HepG2 (cell line): ENCODE results near the gene PCDHGB6. TPM values are rescaled to one million over a fixed set of nuclear protein-coding genes. Genes with fewer than 3 reads are reported as not detected.
"Not testable (repeated sequence)": the region's sequence is repeated elsewhere in the genome, so short reads cannot be mapped to it uniquely, and the experiment has no call there.

Experiments used
- ATAC-seq: fragments of 200-7000 bp; cut with Tn5 transposase; 3 replicates; pipeline ENCODE4 v1.9.1; 2020; ENCODE audit warnings: mild to moderate bottlenecking, moderate library complexity
- BruUV-seq: library from RNA; stranded (reverse); fragments of 400-500 nt; replicated peaks from 2 replicates; lab custom pipeline; 2021; lab: Mats Ljungman, UMichigan
- CTCF ChIA-PET: fragments of 300-600 bp; formaldehyde crosslinking; extraction: SDS; loops from one replicate; lab custom pipeline; 2021; ENCODE audit warnings: low total read pairs, inconsistent platforms, low intra/inter-chr PET ratio; lab: Yijun Ruan, JAX
- POLR2A ChIA-PET: fragments of 350-600 bp; sonication (Branson Sonifier 250); formaldehyde crosslinking; loops from one replicate; lab custom pipeline; 2020; ENCODE audit warnings: antibody characterized with exemption, inconsistent platforms; lab: Yijun Ruan, JAX
- DNase-seq: peaks from one replicate; pipeline ENCODE4 v3.0.0-alpha.2; 2015; ENCODE audit warnings: low spot score
- FAIRE-seq: peaks from 3 replicates; lab custom pipeline; 2011; peaks lifted over from hg19 to GRCh38; lab: Jason Lieb, UNC
- H2AFZ ChIP-seq: one replicate; pipeline ENCODE4 v1.6.1; 2011; ENCODE audit warnings: low read length, inconsistent platforms
- H3K27ac ChIP-seq: fragments of 300-600 bp; 3 replicates; pipeline ENCODE4 v1.8.0; 2011; ENCODE audit warnings: mixed run types, mild to moderate bottlenecking, mixed read lengths, low read length, inconsistent platforms; ENCODE audit not compliant: insufficient read depth; ENCODE audit errors: extremely low read length
- H3K27me3 ChIP-seq, 2 experiments: fragments of 200-600 bp in 1 of 2; 2 replicates in 1 of 2; 3 replicates in 1 of 2; pipeline versions ENCODE4 v1.6.0 to v1.8.0; 2011; ENCODE audit warnings: low read length in 2 of 2, mild to moderate bottlenecking in 2 of 2, moderate library complexity in 2 of 2, inconsistent platforms in 1 of 2; ENCODE audit not compliant: insufficient read depth in 2 of 2, control insufficient read depth in 1 of 2
- H3K36me3 ChIP-seq, 2 experiments: fragments of 200-600 bp in 1 of 2; replicated peaks in 1 of 2; 2 replicates in 1 of 2; 3 replicates in 1 of 2; pipeline versions ENCODE4 v1.5.1 to v1.8.0; 2011; ENCODE audit warnings: low read length in 2 of 2, inconsistent platforms in 1 of 2; ENCODE audit not compliant: insufficient read depth in 2 of 2, control insufficient read depth in 1 of 2
- H3K4me1 ChIP-seq: 2 replicates; pipeline ENCODE4 v1.5.1; 2012; ENCODE audit warnings: low read length, inconsistent platforms; ENCODE audit not compliant: insufficient read depth
- H3K4me2 ChIP-seq: 2 replicates; pipeline ENCODE4 v1.6.0; 2011; ENCODE audit warnings: low read depth, low read length, inconsistent platforms
- H3K4me3 ChIP-seq, 3 experiments: fragments of 200-600 bp in 1 of 3; sonication (generic), shearing (Covaris generic) in 1 of 3; replicated peaks in 1 of 3; 2 replicates each; pipeline ENCODE4 v1.5.1; 2011 to 2016; ENCODE audit warnings: low read length in 3 of 3, inconsistent platforms in 2 of 3, low read depth in 2 of 3, mild to moderate bottlenecking in 2 of 3, control low read depth in 1 of 3, mixed read lengths in 1 of 3; ENCODE audit not compliant: insufficient read depth in 1 of 3
- H3K79me2 ChIP-seq: one replicate; pipeline ENCODE4 v1.6.1; 2011; ENCODE audit warnings: low read length, inconsistent platforms; ENCODE audit not compliant: insufficient read depth
- H3K9ac ChIP-seq: 2 replicates; pipeline ENCODE4 v1.6.0; 2011; ENCODE audit warnings: mild to moderate bottlenecking, low read depth, low read length, inconsistent platforms; ENCODE audit not compliant: insufficient read depth
- H3K9me3 ChIP-seq: 2 replicates; pipeline ENCODE4 v1.5.1; 2012; ENCODE audit warnings: mild to moderate bottlenecking, low read length
- H4K20me1 ChIP-seq: 2 replicates; pipeline ENCODE4 v1.6.0; 2011; ENCODE audit warnings: inconsistent platforms, mild to moderate bottlenecking, low read length, moderate library complexity; ENCODE audit not compliant: insufficient read depth
- WGBS: methylation state at CpG from one replicate; pipeline ENCODE4 v1.1.6; 2017; ENCODE audit warnings: low lambda C conversion rate; 5-methylcytosine and 5-hydroxymethylcytosine counted together
- in situ Hi-C: cut with HindIII; loops from 2 replicates; pipeline ENCODE4 v1.10.0; 2017; ENCODE audit warnings: low pct_unique_long_range_greater_than_20kb; ENCODE audit not compliant: extremely low pct_ligation_motif_present
- intact Hi-C: fragments of 100-400 bp; cut with micrococcal nuclease; formaldehyde crosslinking; loops from one replicate; pipeline ENCODE4 v1.10.0; 2022; ENCODE audit not compliant: unreplicated experiment
- polyA plus RNA-seq, 8 experiments: library from polyadenylated mRNA; depleted of rRNA in 3 of 8; stranded (reverse) in 7 of 8; unstranded in 1 of 8; fragments of >200 nt; fragmentation: Illumina TruSeq in 4 of 8; extraction: Trizol in 4 of 8; gene quantifications; 2 replicates each; pipeline versions ENCODE4 v1.2.1 to v1.2.3, GENCODE V29; 2011 to 2016; ENCODE audit warnings: low read depth in 4 of 8, missing spikeins in 1 of 8, mixed read lengths in 1 of 8; ENCODE audit not compliant: insufficient read depth in 1 of 8
- total RNA-seq, 5 experiments: library from RNA; depleted of rRNA; stranded (reverse); fragments of >200 nt; fragmentation: Illumina TruSeq; extraction: Trizol; gene quantifications; 2 replicates each; pipeline ENCODE4 v1.2.3, GENCODE V29; 2016; ENCODE audit warnings: low read depth in 1 of 5

PCDHGB6 gene
- total and polyA plus RNA-seq, 2 of the 13 experiments (the other 11 are each of a cell fraction or from before 2014, with no cell fraction given): 0.01 to 0.20 TPM

GRCh38 chr5:141414548-141415274 lies 6.9 kb downstream of the PCDHGB6 start:
- H3K27me3 ChIP-seq, H3K36me3 ChIP-seq, H3K9ac ChIP-seq, H3K4me1 ChIP-seq, ATAC-seq, H4K20me1 ChIP-seq, BruUV-seq, H3K27ac ChIP-seq, H2AFZ ChIP-seq, POLR2A ChIA-PET, H3K4me2 ChIP-seq, FAIRE-seq, DNase-seq, H3K79me2 ChIP-seq, intact Hi-C loops, H3K4me3 ChIP-seq, CTCF ChIA-PET: not testable (repeated sequence)
- 80% methylated on average over 20 of the region's 46 CpGs for WGBS
- peaks cover 14% of the 10 kb centered on the region; the same call in 1 of the 2 replicates for H3K9me3 ChIP-seq
- in situ Hi-C loops: loop anchor here (5.0 kb wide), 2 partner anchors 108 to 148 kb away; no protein-coding TSS in a partner anchor

- H3K9me3 ChIP-seq: peaks cover 17% of the 10 kb centered on the region; the same call in 1 of the 2 replicates
- H3K4me1 ChIP-seq, H3K36me3 ChIP-seq, H3K27me3 ChIP-seq, ATAC-seq, H3K4me2 ChIP-seq, H2AFZ ChIP-seq, intact Hi-C loops, FAIRE-seq, H3K4me3 ChIP-seq, H3K79me2 ChIP-seq, DNase-seq, BruUV-seq, POLR2A ChIA-PET, H4K20me1 ChIP-seq, H3K27ac ChIP-seq, H3K9ac ChIP-seq, CTCF ChIA-PET: not testable (repeated sequence)
- in situ Hi-C loops: loop anchor here (5.0 kb wide), 2 partner anchors 107 to 147 kb away; no protein-coding TSS in a partner anchor
- 55% methylated on average over 15 of the region's 24 CpGs for WGBS
Measured at GRCh38 chr5:141415275-141415618, 7.4 kb downstream of the PCDHGB6 start.
